ENCODE results near the gene UPP2.

- TF ChIP-seq KHSRP (IDR thresholded peaks at IDR 0.05): no peak
- no peak for TF ChIP-seq NFXL1 (CRISPR knock-in tag; IDR thresholded peaks at IDR 0.05)
- TF ChIP-seq GABPA (tag; conservative IDR thresholded peaks at IDR 0.05; ENCODE audit: low read depth): no peak
- TF ChIP-seq ZBTB33 (CRISPR knock-in tag; IDR thresholded peaks at IDR 0.05): no peak
- no peak for TF ChIP-seq THAP7 (CRISPR knock-in tag; IDR thresholded peaks at IDR 0.05)
- no peak for TF ChIP-seq TAF1 (IDR thresholded peaks at IDR 0.05; ENCODE audit: control insufficient read depth, extremely low read depth, insufficient read depth, low read length, severe bottlenecking)
- no peak for TF ChIP-seq MEF2A (IDR thresholded peaks at IDR 0.05; ENCODE audit: control insufficient read depth, low read depth, low read length)
- no peak for TF ChIP-seq ZBTB9 (CRISPR knock-in tag; IDR thresholded peaks at IDR 0.05)
- TF ChIP-seq ZFP1 (CRISPR knock-in tag; IDR thresholded peaks at IDR 0.05): no peak
- TF ChIP-seq MXD1 (CRISPR knock-in tag; IDR thresholded peaks at IDR 0.05; ENCODE audit: borderline replicate concordance, poor library complexity, severe bottlenecking): no peak
- no peak for TF ChIP-seq ZSCAN32 (CRISPR knock-in tag; IDR thresholded peaks at IDR 0.05)
- TF ChIP-seq SRF (CRISPR knock-in tag; IDR thresholded peaks at IDR 0.05): no peak
- no peak for TF ChIP-seq HMGN3 (IDR thresholded peaks at IDR 0.05; ENCODE audit: borderline replicate concordance, extremely low read depth, insufficient read length, low read depth, low read length)
These were observed 12.4 kb upstream of the UPP2 start for GRCh38 chr2:158089322-158089721.

All from K562 (cell line).